GM21367 (cell line): ENCODE measurements around the gene CADM4.
"Not testable (repeated sequence)": the region's sequence is repeated elsewhere in the genome, so short reads cannot be mapped to it uniquely, and the experiment has no call there.

Source experiments
- ATAC-seq: cut with Tn5 transposase; IDR thresholded peaks from one replicate; pipeline ENCODE4 v1.9.1; 2021; ENCODE audit not compliant: unreplicated experiment

Gene CADM4

DNA sequence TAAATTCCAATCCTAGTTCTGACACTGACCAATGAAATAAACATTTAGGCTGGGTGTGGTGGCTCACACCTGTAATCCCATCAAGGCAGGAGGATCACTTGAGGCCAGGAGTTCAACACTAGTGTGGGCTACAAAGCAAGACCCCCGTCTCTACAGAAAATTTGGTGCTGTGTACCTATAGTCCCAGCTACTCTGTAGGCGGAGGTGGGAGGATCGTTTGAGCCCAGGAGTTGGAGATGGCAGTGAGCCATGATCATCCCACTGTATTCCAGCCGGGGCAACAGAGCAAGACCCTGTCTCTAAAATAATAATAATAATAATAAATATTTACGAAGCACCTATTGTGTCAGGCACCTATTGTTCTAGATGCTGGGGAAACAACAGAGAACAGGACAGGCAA is 50.4 kb downstream of the CADM4 start:
- no peak for ATAC-seq

DNA sequence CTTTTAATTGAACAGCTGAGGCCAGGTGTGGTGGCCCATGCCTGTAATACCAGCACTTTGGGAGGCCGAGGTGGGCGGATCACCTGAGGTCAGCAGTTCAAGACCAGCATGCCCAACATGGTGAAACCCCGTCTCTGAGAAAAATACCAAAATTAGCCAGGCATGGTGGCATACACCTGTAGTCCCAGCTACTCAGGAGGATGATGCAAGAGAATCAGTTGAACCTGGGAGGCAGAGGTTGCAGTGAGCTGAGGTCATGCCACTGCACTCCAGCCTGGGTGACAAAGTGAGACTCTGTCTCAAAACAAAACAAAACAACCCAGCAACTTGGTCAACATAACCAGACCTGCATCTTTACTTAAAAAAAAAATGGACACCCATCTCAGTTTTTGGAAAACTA is 52.6 kb downstream of the CADM4 start:
- not testable (repeated sequence) for ATAC-seq

DNA sequence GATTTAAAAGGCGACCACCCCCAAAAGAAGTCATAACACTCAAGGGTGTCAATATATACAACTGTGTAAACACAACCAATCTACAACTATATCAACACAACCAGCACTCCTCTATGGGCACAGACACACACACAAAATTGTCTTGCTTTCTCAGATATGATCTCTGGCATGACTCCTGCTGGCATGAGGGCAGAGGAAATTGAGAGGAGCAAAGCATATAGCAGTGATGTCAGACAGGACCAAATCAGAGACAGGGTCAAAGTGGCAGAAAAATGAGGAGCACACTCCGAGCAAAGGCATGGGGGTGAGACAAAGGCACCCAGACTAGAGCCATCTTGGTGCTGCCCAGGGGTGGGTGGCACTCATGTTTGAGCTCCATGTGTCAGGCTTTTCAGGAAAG is 53.3 kb downstream of the CADM4 start:
- ATAC-seq: no peak

DNA sequence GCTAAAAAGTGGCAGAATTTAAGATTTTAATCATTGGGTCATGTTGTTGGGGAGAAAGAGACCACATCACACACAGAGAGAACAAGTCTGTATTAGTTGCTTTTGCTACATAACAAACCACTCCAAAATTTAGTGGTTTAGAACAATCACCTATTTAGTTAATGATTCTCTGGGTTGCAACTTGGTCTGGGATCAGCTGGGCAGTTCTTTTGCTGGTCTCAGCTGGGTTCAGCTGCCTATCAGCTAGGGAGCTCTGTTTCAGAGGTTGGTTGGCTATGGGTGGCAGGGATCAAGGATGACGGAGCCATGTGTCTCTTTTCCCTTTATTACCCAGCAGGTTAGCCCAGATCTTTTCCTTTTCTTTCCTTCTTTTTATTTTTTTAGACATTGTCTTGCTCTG is 55.2 kb downstream of the CADM4 start:
- no peak for ATAC-seq

DNA sequence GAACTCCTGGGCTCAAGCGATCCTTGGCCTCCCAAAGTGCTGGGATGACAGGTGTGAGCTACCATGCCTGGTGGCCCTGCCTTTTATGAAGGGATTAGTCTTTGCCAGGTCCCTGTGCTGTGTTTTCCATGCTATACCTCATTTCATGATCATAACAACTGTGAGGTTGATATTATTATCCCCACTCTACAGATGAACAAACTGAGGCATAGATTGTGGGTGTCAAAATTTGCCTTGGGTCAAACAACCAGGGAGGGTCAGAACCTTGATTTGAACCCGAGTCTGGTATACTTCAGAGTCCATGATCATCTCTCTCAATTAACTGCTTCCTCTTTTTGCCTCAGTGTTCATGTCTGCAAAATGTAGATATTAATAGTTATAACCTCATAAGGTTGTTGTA is 57.2 kb downstream of the CADM4 start:
- no peak for ATAC-seq

DNA sequence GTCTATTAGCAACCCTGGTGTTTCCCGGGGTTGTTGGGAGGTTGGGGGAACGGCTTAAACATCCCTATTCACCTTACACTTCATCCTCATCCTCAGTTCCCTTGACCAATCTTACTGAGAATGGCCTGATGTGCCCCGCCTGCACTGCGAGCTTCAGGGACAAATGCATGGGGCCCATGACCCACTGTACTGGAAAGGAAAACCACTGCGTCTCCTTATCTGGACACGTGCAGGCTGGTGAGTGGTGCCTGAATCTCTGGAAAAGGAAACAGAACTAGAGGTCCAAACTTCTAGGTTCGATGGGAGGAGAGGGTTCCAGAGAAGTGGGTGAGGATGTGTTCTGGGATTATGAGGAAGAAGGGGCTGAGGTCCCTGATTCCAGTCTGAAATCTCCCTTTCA is 58.2 kb downstream of the CADM4 start:
- ATAC-seq: no peak

DNA sequence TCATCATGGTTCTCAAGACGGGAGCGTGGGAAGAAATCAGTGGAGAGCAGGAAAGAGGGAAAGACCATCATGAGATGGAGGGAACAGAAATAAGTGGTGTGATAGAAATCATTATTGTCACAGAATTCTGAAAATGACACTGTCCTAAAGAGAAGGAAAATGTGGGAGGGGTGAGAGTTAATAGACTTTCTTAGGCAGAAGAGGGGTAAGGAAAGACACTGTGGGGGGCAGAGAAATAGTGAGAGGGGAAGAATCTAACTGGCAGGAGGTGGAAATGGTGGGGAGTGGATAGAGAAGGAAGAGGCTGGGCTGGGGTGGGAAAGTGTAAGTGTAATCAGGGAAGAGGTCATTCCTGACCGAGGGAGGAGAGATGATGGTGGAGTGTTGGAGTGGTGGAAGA is 60.9 kb downstream of the CADM4 start:
- ATAC-seq: no peak

DNA sequence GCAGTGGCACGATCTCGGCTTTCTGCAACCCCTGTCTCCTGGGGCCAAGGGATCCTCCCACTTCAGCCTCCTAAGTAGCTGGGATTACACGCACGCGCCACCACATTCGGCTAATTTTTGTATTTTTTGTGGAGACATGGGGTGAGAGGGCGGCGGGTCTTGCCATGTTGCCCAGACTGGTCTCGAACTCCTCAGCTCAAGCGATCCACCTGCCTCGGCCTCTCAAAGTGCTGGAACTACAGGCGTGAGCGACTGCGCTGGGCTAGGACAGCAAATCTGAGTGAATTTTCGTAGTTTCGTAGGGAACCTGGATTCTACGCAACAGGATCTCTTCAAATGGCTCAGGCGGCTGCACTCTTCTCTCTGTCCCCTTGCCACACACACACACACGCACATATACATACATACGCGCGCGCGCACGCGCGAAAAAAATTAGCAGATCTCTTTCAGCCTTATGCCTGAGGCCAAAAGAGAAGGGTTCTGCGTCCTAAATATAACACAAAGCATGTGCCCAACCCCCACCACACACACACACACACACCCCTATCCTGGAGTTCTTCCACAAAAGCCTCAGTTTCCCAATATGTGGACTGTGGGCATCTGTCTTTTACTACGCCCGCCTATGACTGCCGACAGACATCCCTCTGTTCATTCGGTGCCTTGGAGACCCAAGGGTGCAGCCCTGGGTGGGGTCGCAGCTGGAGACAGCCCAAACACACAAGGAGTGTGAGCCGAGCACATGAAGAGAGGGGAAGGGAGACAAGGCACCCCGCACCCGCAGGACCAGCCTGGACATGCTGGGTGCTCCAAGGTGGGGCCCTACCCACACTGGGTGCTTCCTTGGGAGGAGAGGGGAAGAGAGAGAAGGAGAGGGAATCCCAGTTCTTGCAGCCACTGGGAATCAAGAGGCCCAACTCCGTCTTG is 63.4 kb downstream of the CADM4 start:
- ATAC-seq: no peak

DNA sequence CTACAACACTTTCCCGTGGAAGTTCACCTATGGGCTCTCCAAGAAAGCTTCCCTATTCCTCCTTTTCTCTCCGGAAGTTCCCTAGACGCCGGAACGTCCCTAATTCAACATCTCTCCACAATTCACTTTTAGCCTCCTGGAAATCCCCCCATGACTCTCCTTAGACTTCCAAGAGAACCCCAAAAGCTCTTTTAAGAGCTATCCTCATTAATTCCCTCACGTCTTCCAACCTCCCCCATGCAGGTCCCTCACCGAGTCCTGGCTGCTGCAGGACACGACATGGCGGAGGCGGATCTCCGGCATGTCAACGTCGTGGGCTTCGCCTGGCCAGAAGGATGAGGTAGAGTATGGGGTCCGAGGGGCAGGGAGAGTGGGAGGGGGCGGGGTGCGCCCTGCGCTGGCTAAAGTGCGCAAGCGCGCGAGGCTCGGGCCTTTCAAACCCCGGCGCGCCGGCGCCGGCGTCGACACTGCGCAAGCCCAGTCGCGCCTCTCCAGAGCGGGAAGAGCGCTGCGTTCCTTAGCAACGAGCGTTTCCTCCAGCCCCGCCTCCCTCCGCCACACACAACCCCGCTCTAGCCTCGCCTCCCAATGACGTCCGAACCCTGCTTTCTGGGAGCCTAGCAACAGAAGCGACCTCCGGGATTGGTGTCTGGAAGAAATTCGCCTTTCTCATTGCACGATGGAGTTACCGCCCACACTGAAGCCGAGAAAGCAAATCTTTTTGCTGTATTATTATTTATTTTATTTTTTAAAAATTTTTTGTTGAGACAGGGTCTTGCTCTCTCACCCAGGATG is 64.3 kb downstream of the CADM4 start, which contains the start of the genes PINLYP and XRCC1:
PINLYP (plus strand) TSS at position 646 of the 795 bp plus-strand sequence. CDS start 1,391 bp downstream, outside the sequence.
XRCC1 (minus strand) TSS at position 372 of the 795 bp plus-strand sequence; CDS start at position 303, 69 bp downstream.
- ATAC-seq: peak; percentile 89

DNA sequence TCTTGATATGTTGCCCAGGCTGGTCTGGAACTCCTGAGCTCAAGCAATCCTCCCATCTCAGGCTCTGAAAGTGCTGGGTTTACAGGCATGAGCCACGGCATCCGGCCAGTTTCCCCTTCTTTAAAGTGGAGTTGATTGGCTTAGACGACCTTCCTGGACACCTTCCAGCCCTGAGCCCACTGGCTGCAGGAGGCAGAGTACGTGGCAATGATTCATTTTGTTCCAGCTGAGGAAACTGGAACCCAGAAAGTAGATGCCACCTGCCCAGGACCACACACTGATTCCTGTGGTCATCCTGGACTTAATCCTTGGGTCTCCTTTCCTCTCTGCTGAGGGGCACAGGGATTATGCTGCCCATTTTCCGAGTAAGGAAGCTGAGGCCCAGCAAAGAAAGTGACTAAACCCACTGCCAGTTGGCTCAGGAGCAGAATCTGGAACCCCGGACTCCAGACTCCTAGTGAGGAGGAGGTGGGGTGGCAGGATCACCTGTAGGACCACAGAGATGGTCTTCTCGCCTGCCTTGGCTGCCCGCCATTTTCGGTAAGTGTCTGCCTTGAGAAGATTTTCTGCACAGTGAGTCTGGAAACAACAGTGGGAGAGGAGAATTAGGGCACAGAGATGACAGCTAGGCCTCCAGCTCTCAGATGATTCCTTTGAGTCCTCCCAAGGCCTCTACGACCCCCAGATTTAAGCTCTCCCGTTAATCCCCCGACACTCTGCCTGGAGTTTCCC is 65.1 kb downstream of the CADM4 start:
- ATAC-seq: no peak
